WERI-Rb-1 (cell line): Measurements from ENCODE around the gene FGF14.

Experiments used
- DNase-seq: peaks from one replicate; pipeline ENCODE4 v3.0.0-alpha.2; 2020
- H3K27ac ChIP-seq: fragments of 250-450 bp; sonication (Bioruptor Pico); 2 replicates; pipeline ENCODE4 v1.5.1; 2020; ENCODE audit warnings: mild to moderate bottlenecking, moderate library complexity
- H3K27me3 ChIP-seq: fragments of 250-450 bp; sonication (Bioruptor Pico); 2 replicates; pipeline ENCODE4 v1.5.1; 2021; ENCODE audit warnings: mild to moderate bottlenecking, low read depth, moderate library complexity; ENCODE audit not compliant: insufficient read depth, severe bottlenecking
- H3K36me3 ChIP-seq: fragments of 250-450 bp; sonication (Bioruptor Pico); 2 replicates; pipeline ENCODE4 v1.5.1; 2020; ENCODE audit warnings: mild to moderate bottlenecking, moderate library complexity
- H3K4me3 ChIP-seq: 2 replicates; pipeline ENCODE4 v1.5.1; 2011; ENCODE audit warnings: low read depth, mild to moderate bottlenecking, control low read depth, low read length
- H3K9me3 ChIP-seq: fragments of 250-450 bp; sonication (Bioruptor Pico); 2 replicates; pipeline ENCODE4 v1.5.1; 2021; ENCODE audit warnings: mild to moderate bottlenecking, moderate library complexity; ENCODE audit not compliant: severe bottlenecking
- TF ChIP-seq, protein P1 (sequence below): IDR thresholded peaks from 2 replicates; pipeline ENCODE4 v1.5.1; 2011; ENCODE audit warnings: low read depth, mild to moderate bottlenecking, control low read depth, inconsistent platforms, low read length

Gene FGF14

DNA sequence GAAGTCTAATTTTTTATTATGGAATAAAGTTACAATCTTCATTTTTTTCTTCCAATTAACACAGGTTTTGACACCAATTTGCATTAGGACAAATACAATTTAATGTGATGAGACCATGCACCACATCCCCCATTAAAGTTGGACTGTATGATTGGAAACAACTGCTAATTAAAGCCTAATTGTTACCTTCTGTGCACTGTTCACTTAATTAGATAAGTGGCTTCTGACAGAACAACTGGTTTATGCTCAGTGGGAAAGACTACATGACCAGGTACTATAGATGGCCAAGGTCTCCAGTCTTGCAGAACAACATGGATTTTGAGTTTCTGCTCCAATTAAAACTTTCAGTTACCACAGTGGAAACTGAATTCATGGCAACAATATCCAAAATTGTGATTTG, 198.1 kb downstream of the FGF14 start:
- TF ChIP-seq, protein P1, sequence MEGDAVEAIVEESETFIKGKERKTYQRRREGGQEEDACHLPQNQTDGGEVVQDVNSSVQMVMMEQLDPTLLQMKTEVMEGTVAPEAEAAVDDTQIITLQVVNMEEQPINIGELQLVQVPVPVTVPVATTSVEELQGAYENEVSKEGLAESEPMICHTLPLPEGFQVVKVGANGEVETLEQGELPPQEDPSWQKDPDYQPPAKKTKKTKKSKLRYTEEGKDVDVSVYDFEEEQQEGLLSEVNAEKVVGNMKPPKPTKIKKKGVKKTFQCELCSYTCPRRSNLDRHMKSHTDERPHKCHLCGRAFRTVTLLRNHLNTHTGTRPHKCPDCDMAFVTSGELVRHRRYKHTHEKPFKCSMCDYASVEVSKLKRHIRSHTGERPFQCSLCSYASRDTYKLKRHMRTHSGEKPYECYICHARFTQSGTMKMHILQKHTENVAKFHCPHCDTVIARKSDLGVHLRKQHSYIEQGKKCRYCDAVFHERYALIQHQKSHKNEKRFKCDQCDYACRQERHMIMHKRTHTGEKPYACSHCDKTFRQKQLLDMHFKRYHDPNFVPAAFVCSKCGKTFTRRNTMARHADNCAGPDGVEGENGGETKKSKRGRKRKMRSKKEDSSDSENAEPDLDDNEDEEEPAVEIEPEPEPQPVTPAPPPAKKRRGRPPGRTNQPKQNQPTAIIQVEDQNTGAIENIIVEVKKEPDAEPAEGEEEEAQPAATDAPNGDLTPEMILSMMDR: no peak
- Histone ChIP-seq H3K27me3 (no peaks in the 10 kb centered on the region), H3K36me3 (no peaks in the 10 kb centered on the region), H3K27ac (no peak overlapping the region), H3K4me3 (no peak overlapping the region), H3K9me3 (no peaks in the 10 kb centered on the region)
- no peak for DNase-seq

DNA sequence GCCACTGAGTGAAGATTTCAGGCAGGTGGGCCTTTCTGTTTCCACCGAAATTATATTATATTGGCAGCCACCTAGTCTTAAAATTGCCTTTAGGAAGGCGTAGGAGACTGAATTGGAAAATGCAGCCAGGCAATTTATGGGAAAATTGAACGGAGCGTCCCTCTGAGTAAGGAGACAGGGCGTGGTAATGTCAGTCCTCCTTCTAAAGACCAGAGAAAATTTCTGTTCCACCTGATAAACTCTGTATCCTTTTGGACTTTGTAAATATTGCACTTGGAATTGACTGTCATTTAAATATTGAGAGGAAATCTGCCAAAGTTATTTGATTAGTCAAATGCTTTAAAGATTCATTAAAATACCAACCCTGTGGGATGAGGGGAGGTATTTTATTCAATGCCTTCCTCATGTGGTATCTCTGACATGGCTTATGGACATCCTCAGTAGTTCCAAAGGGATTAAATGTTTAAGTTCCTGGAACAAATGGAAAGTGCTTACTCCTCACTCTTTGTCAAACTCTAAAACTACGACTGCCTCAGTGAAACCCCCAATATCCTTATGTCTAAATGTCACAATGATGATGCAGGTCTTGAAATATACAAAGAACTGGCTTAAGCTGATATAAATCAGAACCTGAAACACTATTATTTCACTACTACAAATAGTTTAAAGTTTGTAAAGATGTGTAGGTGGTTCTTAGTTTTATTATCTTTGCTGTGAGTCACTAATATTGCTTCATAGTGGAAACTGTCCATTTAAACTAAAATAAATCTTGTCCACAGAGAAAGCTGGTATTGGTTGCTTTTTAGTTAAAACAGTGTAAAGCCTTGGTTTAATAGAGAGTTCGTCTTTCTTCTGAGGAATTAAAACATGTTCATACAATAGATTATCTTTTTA, 203.2 kb downstream of the FGF14 start:
- Histone ChIP-seq H3K4me3 (no peak overlapping the region), H3K27me3 (no peaks in the 10 kb centered on the region), H3K27ac (no peak overlapping the region), H3K9me3 (no peaks in the 10 kb centered on the region), H3K36me3 (no peaks in the 10 kb centered on the region)
- no peak for DNase-seq
- TF ChIP-seq, protein P1: no peak

DNA sequence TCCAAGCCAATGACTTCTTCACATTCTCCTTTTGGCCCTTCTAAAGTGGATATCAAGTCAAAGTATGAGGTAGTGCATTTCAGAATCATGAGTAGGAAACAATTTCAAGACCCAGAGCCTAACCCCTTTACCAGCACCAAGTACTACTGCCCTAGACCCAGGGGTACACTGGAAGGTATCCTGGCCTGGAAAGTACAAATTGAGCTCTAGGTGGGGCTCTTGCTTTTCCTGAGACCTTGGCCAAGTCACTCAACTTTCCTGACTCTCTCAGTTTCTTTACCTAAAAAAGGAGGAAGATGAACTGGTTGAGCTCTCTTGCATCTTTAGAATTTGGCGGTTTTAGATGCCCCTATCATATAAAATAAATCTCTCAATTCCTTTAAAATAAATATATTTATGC, 204.7 kb downstream of the FGF14 start:
- TF ChIP-seq, protein P1: peak; percentile 77
- H3K4me3 ChIP-seq: no peak overlapping the region
- no peaks in the 10 kb centered on the region for H3K36me3 ChIP-seq
- DNase-seq: peak; percentile 59
- H3K9me3 ChIP-seq: no peaks in the 10 kb centered on the region
- no peaks in the 10 kb centered on the region for H3K27me3 ChIP-seq
- H3K27ac ChIP-seq: no peak overlapping the region

DNA sequence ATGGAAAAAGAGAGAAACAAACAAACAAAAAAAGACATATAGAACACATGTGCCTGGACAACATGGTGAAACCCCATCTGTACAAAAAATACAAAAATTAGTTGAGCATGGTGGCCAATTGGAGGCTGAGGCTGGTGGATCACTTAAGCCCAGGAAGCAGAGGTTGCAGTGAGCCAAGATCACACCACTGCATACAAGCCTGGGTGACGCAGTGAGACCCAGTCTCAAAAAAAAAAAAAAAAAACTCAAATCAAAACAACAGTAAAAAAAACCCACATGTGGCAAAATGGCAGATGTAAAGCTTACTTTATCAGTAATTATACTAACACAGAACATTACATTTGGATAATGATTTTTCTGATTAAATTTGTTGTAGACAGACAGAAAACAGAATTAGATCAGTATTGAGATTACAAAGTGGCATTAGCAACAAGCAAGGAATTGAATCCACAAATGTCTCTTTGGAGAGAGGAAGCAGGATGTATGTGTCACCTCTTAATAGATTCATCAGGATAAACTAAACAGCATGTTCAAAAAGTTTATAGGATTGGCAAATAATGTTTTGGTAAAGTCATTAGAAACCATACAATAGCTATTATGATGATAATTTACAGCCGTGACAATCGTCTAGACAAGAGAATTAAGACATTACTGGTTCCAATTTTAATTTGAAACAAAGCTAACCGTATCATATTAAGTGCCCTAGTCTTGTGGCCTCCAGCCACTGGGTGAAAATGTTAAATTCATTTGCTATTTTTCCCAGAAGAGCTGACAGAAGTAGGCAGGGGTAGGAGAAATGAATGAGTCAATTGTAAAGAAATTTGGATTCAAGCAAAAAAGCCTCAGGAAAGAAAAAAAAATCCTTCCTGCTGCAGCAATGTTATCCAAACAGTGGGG, 206.0 kb downstream of the FGF14 start:
- Histone ChIP-seq H3K27ac (no peak overlapping the region), H3K4me3 (no peak overlapping the region), H3K27me3 (no peaks in the 10 kb centered on the region), H3K36me3 (no peaks in the 10 kb centered on the region), H3K9me3 (no peaks in the 10 kb centered on the region)
- TF ChIP-seq, protein P1: no peak
- no peak for DNase-seq

DNA sequence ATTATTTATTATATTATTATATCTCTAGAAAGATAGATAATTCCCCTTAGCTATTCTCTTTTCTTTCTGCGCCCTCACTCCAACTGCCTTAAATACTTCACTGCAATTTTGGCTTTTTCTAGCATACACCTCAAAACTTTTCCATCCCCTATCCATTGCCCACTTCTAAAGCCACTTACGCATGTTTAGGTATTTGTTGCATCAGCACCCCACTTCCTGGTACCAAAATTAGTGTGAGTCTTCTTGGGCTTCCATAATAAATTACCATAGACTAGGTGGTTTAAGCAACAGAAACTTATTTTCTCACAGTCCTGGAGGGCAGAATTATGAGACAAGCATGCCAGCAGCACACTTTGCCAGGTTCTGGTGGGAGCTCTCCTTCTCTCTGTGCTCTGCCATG, 209.0 kb downstream of the FGF14 start:
- Histone ChIP-seq H3K9me3 (no peaks in the 10 kb centered on the region), H3K36me3 (no peaks in the 10 kb centered on the region), H3K27ac (no peak overlapping the region), H3K4me3 (no peak overlapping the region), H3K27me3 (no peaks in the 10 kb centered on the region)
- TF ChIP-seq, protein P1: no peak
- DNase-seq: no peak
